MM.1S (cell line): ENCODE data around the gene NUP210.

Experiments used
- EZH2 ChIP-seq: fragments of 300-600 bp; sonication (generic); optimal IDR thresholded peaks from 2 replicates; pipeline ENCODE3; 2017; ENCODE audit warnings: low read depth, mild to moderate bottlenecking, antibody characterized with exemption, low read length, mixed read lengths
- TF ChIP-seq, protein P1 (sequence below): fragments of 300-600 bp; sonication (generic); IDR thresholded peaks from 2 replicates; pipeline ENCODE4 v1.5.1; 2016; ENCODE audit warnings: antibody characterized with exemption, low read length, mixed read lengths

DNA sequence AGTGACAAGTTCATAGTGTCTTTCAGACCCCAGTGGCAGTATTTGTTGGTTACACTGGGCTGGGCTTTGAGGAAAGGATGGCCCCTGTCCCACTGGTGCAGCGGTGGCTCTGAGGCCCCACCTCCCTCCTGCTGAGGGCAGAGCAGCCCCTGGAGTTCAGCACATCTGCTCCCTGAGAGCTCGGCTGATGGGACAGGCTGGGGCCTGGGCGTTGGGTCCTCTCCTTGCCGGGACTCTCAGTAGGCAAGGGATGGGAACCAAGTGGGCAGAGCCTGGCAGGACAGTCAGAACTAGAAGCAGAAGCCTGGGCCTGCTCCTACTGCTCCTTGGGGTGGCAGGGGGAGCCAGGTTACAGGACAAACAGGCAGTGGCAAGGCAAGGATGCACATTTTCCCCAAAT, 114.5 kb downstream of the NUP210 start:
- TF ChIP-seq, protein P1, sequence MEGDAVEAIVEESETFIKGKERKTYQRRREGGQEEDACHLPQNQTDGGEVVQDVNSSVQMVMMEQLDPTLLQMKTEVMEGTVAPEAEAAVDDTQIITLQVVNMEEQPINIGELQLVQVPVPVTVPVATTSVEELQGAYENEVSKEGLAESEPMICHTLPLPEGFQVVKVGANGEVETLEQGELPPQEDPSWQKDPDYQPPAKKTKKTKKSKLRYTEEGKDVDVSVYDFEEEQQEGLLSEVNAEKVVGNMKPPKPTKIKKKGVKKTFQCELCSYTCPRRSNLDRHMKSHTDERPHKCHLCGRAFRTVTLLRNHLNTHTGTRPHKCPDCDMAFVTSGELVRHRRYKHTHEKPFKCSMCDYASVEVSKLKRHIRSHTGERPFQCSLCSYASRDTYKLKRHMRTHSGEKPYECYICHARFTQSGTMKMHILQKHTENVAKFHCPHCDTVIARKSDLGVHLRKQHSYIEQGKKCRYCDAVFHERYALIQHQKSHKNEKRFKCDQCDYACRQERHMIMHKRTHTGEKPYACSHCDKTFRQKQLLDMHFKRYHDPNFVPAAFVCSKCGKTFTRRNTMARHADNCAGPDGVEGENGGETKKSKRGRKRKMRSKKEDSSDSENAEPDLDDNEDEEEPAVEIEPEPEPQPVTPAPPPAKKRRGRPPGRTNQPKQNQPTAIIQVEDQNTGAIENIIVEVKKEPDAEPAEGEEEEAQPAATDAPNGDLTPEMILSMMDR: no peak
- TF ChIP-seq EZH2: no peak
